Ureter (tissue), 1 donor: ENCODE results near the gene NOVA2. TPM values are rescaled to one million over a fixed set of nuclear protein-coding genes. Genes with fewer than 3 reads are reported as not detected.
A peak's percentile ranks its signal among the peaks of the same experiment; 100 is the strongest.

Source experiments
- DNase-seq: peaks from one replicate; pipeline ENCODE4 v3.0.0-alpha.2; 2020; ENCODE audit warnings: low spot score
- total RNA-seq: library from RNA; stranded (reverse); gene quantifications from one replicate; pipeline ENCODE4 v1.2.4, GENCODE V29; 2023
- donor health status: DM: yes; HTN: yes; CAD: no.

Gene NOVA2
- total RNA-seq, 1 donor from 2014 or later = 4.4 TPM

- DNase-seq = no peak
Measured at GRCh38 chr19:45924891-45925447, 48.7 kb downstream of the NOVA2 start.

GRCh38 chr19:45922281-45922680, 51.4 kb downstream of the NOVA2 start:
- no peak for DNase-seq

GRCh38 chr19:45920458-45920857, 53.2 kb downstream of the NOVA2 start:
- no peak for DNase-seq

GRCh38 chr19:45919678-45920077, 54.0 kb downstream of the NOVA2 start:
- DNase-seq = no peak

GRCh38 chr19:45918721-45919120, 54.9 kb downstream of the NOVA2 start:
- DNase-seq = no peak

GRCh38 chr19:45917421-45918091, 56.1 kb downstream of the NOVA2 start:
- no peak for DNase-seq

GRCh38 chr19:45913874-45914830, 59.5 kb downstream of the NOVA2 start, which contains the start of gene NANOS2:
NANOS2 (minus strand) TSS chr19:45914778; CDS start chr19:45914693, 85 bp downstream.
- DNase-seq = no peak

- DNase-seq = no peak
Measured at GRCh38 chr19:45911291-45911690, 62.4 kb downstream of the NOVA2 start.

- DNase-seq = no peak
Measured at GRCh38 chr19:45908956-45909355, 64.7 kb downstream of the NOVA2 start.

GRCh38 chr19:45906221-45906620, 67.4 kb downstream of the NOVA2 start:
- no peak for DNase-seq

- DNase-seq = no peak
Measured at GRCh38 chr19:45905011-45905410, 68.7 kb downstream of the NOVA2 start.

GRCh38 chr19:45902651-45903625, 70.7 kb downstream of the NOVA2 start:
- DNase-seq = peak; percentile 98

GRCh38 chr19:45901912-45902650, 71.6 kb downstream of the NOVA2 start, which contains the start of gene MYPOP:
MYPOP (minus strand) TSS chr19:45902613; CDS start chr19:45901773, 840 bp downstream.
- DNase-seq = no peak

GRCh38 chr19:45901432-45901911, 72.2 kb downstream of the NOVA2 start:
- DNase-seq = no peak

- DNase-seq = no peak
Measured at GRCh38 chr19:45900738-45901431, 72.8 kb downstream of the NOVA2 start.

GRCh38 chr19:45899919-45900589, 73.6 kb downstream of the NOVA2 start:
- no peak for DNase-seq

- DNase-seq = no peak
Measured at GRCh38 chr19:45899253-45899652, 74.4 kb downstream of the NOVA2 start.

GRCh38 chr19:45897261-45897812, 76.3 kb downstream of the NOVA2 start:
- DNase-seq = no peak
